SK-MEL-5 (cell line): ENCODE results near the gene CIDEC. TPM values are rescaled to one million over a fixed set of nuclear protein-coding genes. Genes with fewer than 3 reads are reported as not detected.

Experiments used
- DNase-seq: peaks from one replicate; pipeline ENCODE4 v3.0.0-alpha.2; 2016; ENCODE audit warnings: low read depth, low spot score
- in situ Hi-C: cut with HindIII; loops from 2 replicates; pipeline ENCODE4 v1.10.0; 2016; ENCODE audit warnings: low sequenced_read_pairs, high pct_unique_total_duplicates, low pct_unique_long_range_greater_than_20kb
- small RNA-seq, 2 experiments: library from RNA; depleted of rRNA; stranded (forward); fragments of <200 nt; gene quantifications; one replicate each; pipeline ENCODE3, GENCODE V24; 2014
- total RNA-seq: library from RNA; depleted of rRNA; stranded (reverse); fragments of >200 nt; shearing (Covaris generic); gene quantifications from 2 replicates; pipeline ENCODE4 v1.2.3, GENCODE V29; 2014; rRNA removed

CIDEC gene
- total RNA-seq, 1 experiment from 2014 or later = 0.71 TPM

- DNase-seq = no peak
Observed at GRCh38 chr3:9833078-9833477, 47.0 kb downstream of the CIDEC start.

GRCh38 chr3:9831253-9831652 lies 48.8 kb downstream of the CIDEC start:
- DNase-seq = no peak
- in situ Hi-C loops = no loop called here

More at GRCh38 chr3:9833078-9833477, 47.0 kb downstream of the CIDEC start:
- in situ Hi-C loops = no loop called here

GRCh38 chr3:9828801-9829755 lies 51.0 kb downstream of the CIDEC start:
- in situ Hi-C loops = no loop called here
- no peak for DNase-seq

GRCh38 chr3:9826815-9827573 lies 53.1 kb downstream of the CIDEC start:
- in situ Hi-C loops = no loop called here
- peak; percentile 69 for DNase-seq

- in situ Hi-C loops = no loop called here
- no peak for DNase-seq
Observed at GRCh38 chr3:9825451-9826040, 54.5 kb downstream of the CIDEC start.

GRCh38 chr3:9820946-9821345 lies 59.1 kb downstream of the CIDEC start:
- DNase-seq = peak; percentile 71
- in situ Hi-C loops = loop anchor here (25.0 kb wide), 1 partner anchor 141 kb away; the partner anchor contains the start of gene PRRT3

- no peak for DNase-seq
- in situ Hi-C loops = loop anchor here (25.0 kb wide), 1 partner anchor 142 kb away; the partner anchor contains the start of gene PRRT3
Observed at GRCh38 chr3:9820543-9820942, 59.5 kb downstream of the CIDEC start.

- in situ Hi-C loops = loop anchor here (25.0 kb wide), 1 partner anchor 144 kb away; the partner anchor contains the start of gene PRRT3
- no peak for DNase-seq
Observed at GRCh38 chr3:9818666-9819335, 61.3 kb downstream of the CIDEC start.

- in situ Hi-C loops = loop anchor here (25.0 kb wide), 1 partner anchor 145 kb away; the partner anchor contains the start of gene PRRT3
- DNase-seq = no peak
Observed at GRCh38 chr3:9817436-9817835, 62.6 kb downstream of the CIDEC start.

Small RNA genes lying within 50 kb of the gene (small RNA-seq; reads per million reads assigned to genes)
- gene RNU6-882P = 0 reads per million in 2 experiments

Other genes with a start within 250 kb of the CIDEC start
- 53.4 and 55.3 TPM in 2 replicates for gene MTMR14, start 230.7 kb downstream of the CIDEC start, total RNA-seq
- gene CPNE9, start 176.4 kb downstream of the CIDEC start, total RNA-seq = 0.53 and 0.79 TPM in 2 replicates
- 17.7 and 18.8 TPM in 2 replicates for gene BRPF1, start 148.5 kb downstream of the CIDEC start, total RNA-seq
- gene OGG1, start 130.3 kb downstream of the CIDEC start, total RNA-seq = 11.0 and 16.0 TPM in 2 replicates
- gene CAMK1, start 110.3 kb downstream of the CIDEC start, total RNA-seq = 0.19 and 0.32 TPM in 2 replicates
- gene TADA3, start 87.8 kb downstream of the CIDEC start, total RNA-seq = 74.0 and 75.7 TPM in 2 replicates
- 251 and 255 TPM in 2 replicates for gene ARPC4, start 87.2 kb downstream of the CIDEC start, total RNA-seq
- gene TTLL3, start 70.0 kb downstream of the CIDEC start, total RNA-seq = 4.2 and 4.4 TPM in 2 replicates
- 125 and 127 TPM in 2 replicates for gene RPUSD3, start 36.2 kb downstream of the CIDEC start, total RNA-seq
- gene JAGN1, start 10.4 kb upstream of the CIDEC start, total RNA-seq = 42.9 and 45.2 TPM in 2 replicates
- 0.05 and 0.29 TPM in 2 replicates for gene IL17RE, start 22.6 kb upstream of the CIDEC start, total RNA-seq
- gene IL17RC, start 36.8 kb upstream of the CIDEC start, total RNA-seq = 49.0 and 49.1 TPM in 2 replicates
- 47.7 and 50.2 TPM in 2 replicates for gene CRELD1, start 53.6 kb upstream of the CIDEC start, total RNA-seq
- gene PRRT3, start 72.2 kb upstream of the CIDEC start, total RNA-seq = 0.34 and 0.51 TPM in 2 replicates
- 213 and 253 TPM in 2 replicates for gene EMC3, start 106.6 kb upstream of the CIDEC start, total RNA-seq
- gene FANCD2, start 146.2 kb upstream of the CIDEC start, total RNA-seq = 28.9 and 29.5 TPM in 2 replicates
- not detected in 2 replicates for gene FANCD2OS, start 228.0 kb upstream of the CIDEC start, total RNA-seq
- gene BRK1, start 235.4 kb upstream of the CIDEC start, total RNA-seq = 93.4 and 102 TPM in 2 replicates